ENCODE data around the gene PREX1.

PREX1 gene

GRCh38 chr20:48747840-48748414 lies 79.9 kb downstream of the PREX1 start:
- DNase-seq: no peak

GRCh38 chr20:48745330-48745729 lies 82.5 kb downstream of the PREX1 start:
- no peak for DNase-seq

- no peak for DNase-seq
These were observed 83.3 kb downstream of the PREX1 start for GRCh38 chr20:48744515-48744914.

GRCh38 chr20:48743807-48744206 lies 84.0 kb downstream of the PREX1 start:
- DNase-seq: no peak

GRCh38 chr20:48742912-48743680 lies 84.7 kb downstream of the PREX1 start:
- DNase-seq: no peak

- no peak for DNase-seq
These were observed 85.6 kb downstream of the PREX1 start for GRCh38 chr20:48742233-48742632.

GRCh38 chr20:48741669-48742068 lies 86.1 kb downstream of the PREX1 start:
- DNase-seq: no peak

GRCh38 chr20:48740712-48741111 lies 87.1 kb downstream of the PREX1 start:
- no peak for DNase-seq

- DNase-seq: no peak
These were observed 87.5 kb downstream of the PREX1 start for GRCh38 chr20:48740292-48740649.

- no peak for DNase-seq
These were observed 88.2 kb downstream of the PREX1 start for GRCh38 chr20:48739395-48740291.

- no peak for DNase-seq
These were observed 89.1 kb downstream of the PREX1 start for GRCh38 chr20:48738399-48739304.

- DNase-seq: no peak
These were observed 89.8 kb downstream of the PREX1 start for GRCh38 chr20:48738094-48738398.

GRCh38 chr20:48737434-48738093 lies 90.2 kb downstream of the PREX1 start:
- no peak for DNase-seq

GRCh38 chr20:48736636-48737035 lies 91.2 kb downstream of the PREX1 start:
- DNase-seq: no peak

- DNase-seq: no peak
These were observed 91.6 kb downstream of the PREX1 start for GRCh38 chr20:48736231-48736630.

- no peak for DNase-seq
These were observed 92.7 kb downstream of the PREX1 start for GRCh38 chr20:48735112-48735511.

- DNase-seq: no peak
These were observed 93.6 kb downstream of the PREX1 start for GRCh38 chr20:48734104-48734749.

- no peak for DNase-seq
These were observed 94.5 kb downstream of the PREX1 start for GRCh38 chr20:48733296-48733790.

- no peak for DNase-seq
These were observed 95.5 kb downstream of the PREX1 start for GRCh38 chr20:48732081-48732829.

GRCh38 chr20:48731536-48731935 lies 96.3 kb downstream of the PREX1 start:
- no peak for DNase-seq

- no peak for DNase-seq
These were observed 96.8 kb downstream of the PREX1 start for GRCh38 chr20:48730977-48731376.
